ENCODE data around the gene BTBD10. TPM values are rescaled to one million over a fixed set of nuclear protein-coding genes. Genes with fewer than 3 reads are reported as not detected.

Gene BTBD10
- total and polyA plus RNA-seq, 2 of the 13 experiments (the other 11 are each of a cell fraction or from before 2014, with no cell fraction given), result 9.8 to 26.6 TPM

DNA sequence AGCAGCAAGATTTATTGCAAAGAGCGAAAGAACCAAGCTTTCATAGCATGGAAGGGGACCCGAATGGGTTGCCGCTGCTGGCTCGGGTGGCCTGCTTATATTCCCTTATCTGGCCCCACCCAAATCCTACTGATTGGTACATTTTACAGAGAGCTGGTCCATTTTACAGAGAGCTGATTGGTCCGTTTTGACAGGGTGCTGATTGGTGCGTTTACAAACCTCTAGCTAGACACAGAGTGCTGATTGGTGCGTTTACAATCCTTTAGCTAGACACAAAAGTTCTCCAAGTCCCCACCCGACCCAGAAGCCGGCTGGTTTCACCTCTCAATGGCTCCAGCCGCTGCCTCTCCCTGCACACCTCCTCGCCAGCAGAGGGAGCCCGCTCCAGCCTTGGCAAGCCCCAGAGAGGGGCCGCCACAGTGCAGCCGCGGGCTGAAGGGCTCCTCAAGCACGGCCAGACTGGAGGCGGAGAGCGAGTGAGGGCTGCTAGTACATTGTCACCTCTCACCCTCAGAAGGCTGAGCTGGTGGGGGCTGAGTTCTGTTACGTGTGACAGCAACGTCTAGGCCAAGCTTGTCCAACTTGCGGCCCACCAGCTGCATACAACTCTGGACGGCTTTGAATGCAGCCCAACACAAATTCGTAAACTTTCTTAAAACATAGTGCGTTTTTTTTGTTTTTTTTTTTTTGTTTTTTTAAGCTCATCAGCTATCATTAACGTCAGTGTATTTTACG is 24.1 kb upstream of the BTBD10 start (continued):
- peak; percentile 77; the same call in 1 of the 2 replicates for TF ChIP-seq SNAPC4 (CRISPR knock-in tag; IDR thresholded peaks at IDR 0.05)
- no peak for TF ChIP-seq LRRFIP1 (CRISPR knock-in tag; conservative IDR thresholded peaks at IDR 0.05)
- 0 out of 2 replicates have a peak, but pooled peaks have one; percentile 55 for TF ChIP-seq KAT7 (CRISPR knock-in tag; IDR thresholded peaks at IDR 0.05; ENCODE audit: borderline replicate concordance)
- TF ChIP-seq ZNF75D (CRISPR knock-in tag; IDR thresholded peaks at IDR 0.05; ENCODE audit: borderline replicate concordance), result no peak
- TF ChIP-seq, protein P1, sequence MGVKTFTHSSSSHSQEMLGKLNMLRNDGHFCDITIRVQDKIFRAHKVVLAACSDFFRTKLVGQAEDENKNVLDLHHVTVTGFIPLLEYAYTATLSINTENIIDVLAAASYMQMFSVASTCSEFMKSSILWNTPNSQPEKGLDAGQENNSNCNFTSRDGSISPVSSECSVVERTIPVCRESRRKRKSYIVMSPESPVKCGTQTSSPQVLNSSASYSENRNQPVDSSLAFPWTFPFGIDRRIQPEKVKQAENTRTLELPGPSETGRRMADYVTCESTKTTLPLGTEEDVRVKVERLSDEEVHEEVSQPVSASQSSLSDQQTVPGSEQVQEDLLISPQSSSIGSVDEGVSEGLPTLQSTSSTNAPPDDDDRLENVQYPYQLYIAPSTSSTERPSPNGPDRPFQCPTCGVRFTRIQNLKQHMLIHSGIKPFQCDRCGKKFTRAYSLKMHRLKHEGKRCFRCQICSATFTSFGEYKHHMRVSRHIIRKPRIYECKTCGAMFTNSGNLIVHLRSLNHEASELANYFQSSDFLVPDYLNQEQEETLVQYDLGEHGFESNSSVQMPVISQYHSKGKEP (CRISPR knock-in tag; IDR thresholded peaks at IDR 0.05), result no peak
- 0 out of 2 replicates have a peak, but pooled peaks have one; percentile 21 for TF ChIP-seq ZNF124 (CRISPR knock-in tag; IDR thresholded peaks at IDR 0.05)
- no peak for TF ChIP-seq IKZF1 (IDR thresholded peaks at IDR 0.05)
- no peak for TF ChIP-seq GABPA (IDR thresholded peaks at IDR 0.05; ENCODE audit: low read depth, low read length)
- no peak for TF ChIP-seq GABPA (CRISPR knock-in tag; IDR thresholded peaks at IDR 0.05; ENCODE audit: low read depth)
- TF ChIP-seq TSC22D2 (CRISPR knock-in tag; IDR thresholded peaks at IDR 0.05; ENCODE audit: borderline replicate concordance), result no peak
- TF ChIP-seq ZNF800 (CRISPR knock-in tag; IDR thresholded peaks at IDR 0.05), result 0 out of 2 replicates have a peak, but pooled peaks have one; percentile 23
- TF ChIP-seq HOXA3 (CRISPR knock-in tag; IDR thresholded peaks at IDR 0.05), result peak; percentile 52; the same call in 1 of the 2 replicates
- 0 out of 2 replicates have a peak, but pooled peaks have one; percentile 27 for TF ChIP-seq ZNF564 (CRISPR knock-in tag; IDR thresholded peaks at IDR 0.05)
- TF ChIP-seq ZNF644 (CRISPR knock-in tag; IDR thresholded peaks at IDR 0.05; ENCODE audit: low read depth), result peak; percentile 84
- TF ChIP-seq KMT2A (CRISPR knock-in tag; IDR thresholded peaks at IDR 0.05), result 0 out of 2 replicates have a peak, but pooled peaks have one; percentile 7
- TF ChIP-seq ZNF362 (CRISPR knock-in tag; IDR thresholded peaks at IDR 0.05; ENCODE audit: borderline replicate concordance), result peak; percentile 31; the same call in 1 of the 2 replicates
- TF ChIP-seq POGZ (CRISPR knock-in tag; IDR thresholded peaks at IDR 0.05), result peak; percentile 97

All from HepG2 (cell line).